Hematopoietic multipotent progenitor cell treated with erythropoietin and hydrocortisone succinate and interleukin-3 and kit ligand, for 8 days (in vitro differentiated cells): ENCODE measurements around the gene DTWD2.
"Not testable (repeated sequence)": the region's sequence is repeated elsewhere in the genome, so short reads cannot be mapped to it uniquely, and the experiment has no call there.

Source experiments
- DNase-seq: peaks from one replicate; pipeline ENCODE4 v3.0.0-alpha.2; 2015

DTWD2 gene

DNA sequence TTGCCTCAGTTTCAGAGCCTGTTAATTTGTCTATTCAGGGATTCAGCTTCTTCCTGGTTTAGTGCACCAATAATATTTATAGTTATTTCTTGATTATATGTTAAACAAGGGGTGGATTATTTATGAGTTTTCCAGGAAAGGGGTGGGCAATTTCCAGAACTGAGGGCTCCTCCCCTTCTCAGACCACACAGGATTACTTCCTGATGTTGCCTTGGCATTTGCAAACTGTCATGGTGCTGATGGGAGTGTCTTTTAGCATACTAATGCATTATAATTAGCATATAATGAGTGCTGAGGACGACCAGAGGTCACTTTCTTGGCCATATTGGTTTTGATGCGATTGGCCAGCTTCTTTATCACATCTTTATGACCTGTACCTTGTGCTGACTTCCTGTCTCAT is 6.2 kb upstream of the DTWD2 start:
- no peak for DNase-seq

DNA sequence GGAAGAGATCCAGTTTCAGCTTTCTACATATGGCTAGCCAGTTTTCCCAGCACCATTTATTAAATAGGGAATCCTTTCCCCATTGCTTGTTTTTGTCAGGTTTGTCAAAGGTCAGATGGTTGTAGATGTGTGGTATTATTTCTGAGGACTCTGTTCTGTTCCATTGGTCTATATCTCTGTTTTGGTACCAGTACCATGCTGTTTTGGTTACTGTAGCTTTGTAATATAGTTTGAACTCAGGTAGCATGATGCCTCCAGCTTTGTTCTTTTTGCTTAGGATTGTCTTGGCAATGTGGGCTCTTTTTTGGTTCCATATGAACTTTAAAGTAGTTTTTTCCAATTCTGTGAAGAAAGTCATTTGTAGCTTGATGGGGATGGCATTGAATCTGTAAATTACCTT is 4.8 kb upstream of the DTWD2 start:
- not testable (repeated sequence) for DNase-seq

DNA sequence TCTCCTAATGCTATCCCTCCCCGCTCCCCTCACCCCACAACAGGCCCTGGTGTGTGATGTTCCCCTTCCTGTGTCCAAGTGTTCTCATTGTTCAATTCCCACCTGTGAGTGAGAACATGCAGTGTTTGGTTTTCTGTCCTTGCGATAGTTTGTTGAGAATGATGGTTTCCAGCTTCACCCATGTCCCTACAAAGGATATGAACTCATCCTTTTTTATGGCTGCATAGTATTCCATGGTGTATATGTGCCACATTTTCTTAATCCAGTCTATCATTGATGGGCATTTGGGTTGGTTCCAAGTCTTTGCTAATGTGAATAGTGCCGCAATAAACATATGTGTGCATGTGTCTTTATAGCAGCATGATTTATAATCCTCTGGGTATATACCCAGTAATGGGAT is 3.7 kb upstream of the DTWD2 start:
- not testable (repeated sequence) for DNase-seq

DNA sequence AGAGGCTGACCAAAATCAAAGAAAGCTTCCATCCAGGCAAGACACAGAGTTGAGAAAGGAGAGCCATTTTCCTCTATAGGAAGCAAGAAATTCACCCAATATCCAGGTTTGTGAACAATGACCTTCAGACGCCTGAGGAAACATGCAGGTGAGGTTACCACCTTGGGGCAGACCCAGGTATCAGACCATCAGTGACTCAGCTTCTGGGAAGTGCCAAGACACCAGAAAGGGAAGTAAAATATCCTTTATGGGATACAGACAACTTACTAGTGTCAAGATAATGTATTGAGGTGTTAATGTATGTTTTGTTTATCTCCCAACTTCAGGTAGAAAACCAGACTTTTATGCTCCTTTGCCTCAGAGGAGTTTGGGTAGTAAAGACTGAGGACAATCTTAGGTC is 2.2 kb upstream of the DTWD2 start:
- DNase-seq, result no peak

DNA sequence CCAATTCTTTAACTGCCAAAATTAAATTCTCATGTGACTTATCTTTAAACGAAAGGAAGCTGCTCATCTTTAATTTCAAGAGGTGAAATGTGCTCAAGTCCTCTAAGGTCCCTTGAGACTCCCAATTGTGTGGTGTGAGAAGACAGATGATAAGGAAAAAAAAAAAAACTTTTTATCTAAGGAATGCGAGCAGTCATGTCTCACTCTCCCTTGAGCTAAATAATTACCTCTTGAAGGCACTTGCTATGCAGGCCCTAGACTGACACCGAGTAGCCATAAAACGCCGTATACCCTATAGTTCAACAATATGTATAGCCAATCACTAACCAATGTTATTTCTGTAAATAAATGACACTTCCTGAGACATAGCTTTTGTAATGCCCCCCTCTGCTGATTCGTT is 1.5 kb upstream of the DTWD2 start:
- DNase-seq, result peak; percentile 44

DNA sequence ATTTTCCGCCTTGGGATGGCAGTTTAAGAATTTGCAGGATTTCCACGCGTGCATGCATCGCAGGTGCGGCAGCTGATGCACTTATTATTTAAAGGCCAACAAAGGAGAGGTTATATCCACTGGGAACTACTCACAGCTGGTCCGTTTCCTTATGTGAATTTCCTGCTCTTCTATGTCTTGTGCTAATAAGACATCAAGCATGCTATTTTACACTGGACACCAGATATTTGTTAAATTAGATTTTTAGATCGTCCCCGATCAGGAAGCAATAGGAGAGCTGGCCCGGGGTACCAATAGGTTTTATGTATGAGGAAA is 476 bp upstream of the DTWD2 start:
- DNase-seq, result no peak

DNA sequence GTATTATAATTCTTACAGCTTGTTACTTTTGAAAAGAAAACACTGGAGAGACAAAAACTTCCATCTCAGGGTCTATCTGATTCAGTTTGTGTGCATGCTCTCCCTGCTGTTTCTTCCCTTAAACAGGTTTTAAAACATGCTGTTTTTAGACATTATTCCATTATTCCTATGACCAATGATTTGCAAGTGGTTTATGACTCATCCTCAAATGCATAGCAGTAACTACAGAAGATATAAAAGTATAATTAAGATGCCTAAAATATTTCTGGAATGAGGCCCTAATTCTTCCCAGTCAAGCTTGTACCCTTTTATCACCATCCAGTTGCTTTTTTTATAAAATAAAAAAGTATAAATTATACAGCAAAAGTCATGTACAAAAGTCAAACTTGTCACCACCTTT is 3.7 kb downstream of the DTWD2 start:
- DNase-seq, result no peak

DNA sequence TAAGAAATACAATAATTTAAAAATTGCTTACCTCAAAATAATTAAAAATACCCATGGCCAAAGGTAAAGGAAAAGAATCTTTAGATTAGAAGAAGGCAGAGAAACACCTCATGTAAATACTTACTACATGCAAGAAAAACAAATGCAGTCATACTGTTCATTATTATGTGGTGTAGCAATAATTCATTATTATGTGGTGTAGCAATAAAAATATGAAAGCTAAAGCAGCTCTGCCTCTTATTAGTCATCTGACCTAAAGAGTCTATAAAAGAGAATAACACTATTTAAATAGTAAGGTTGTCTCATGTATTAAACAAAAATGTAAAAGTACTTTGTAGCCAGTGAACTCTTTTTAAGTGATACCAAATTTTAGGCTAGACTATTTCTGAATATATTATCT is 6.6 kb downstream of the DTWD2 start:
- DNase-seq, result no peak

DNA sequence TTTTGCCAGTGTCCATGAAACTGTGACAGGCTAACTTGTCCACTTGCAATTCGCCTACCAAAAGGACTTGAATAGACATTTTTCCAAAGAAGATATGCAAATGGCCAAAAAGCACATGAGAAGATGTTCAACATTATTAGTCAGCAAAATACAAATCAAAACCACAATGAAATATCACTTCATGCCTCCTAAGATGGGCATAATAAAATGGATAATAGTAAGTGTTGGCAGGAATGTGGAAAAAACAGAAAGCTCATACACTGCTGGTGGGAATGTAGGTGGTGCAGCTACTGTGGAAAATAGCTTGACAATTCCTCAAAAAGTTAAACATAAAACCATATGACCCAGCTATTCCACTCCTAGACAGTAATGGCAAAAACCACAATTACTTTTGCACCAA is 7.9 kb downstream of the DTWD2 start:
- DNase-seq, result no peak

DNA sequence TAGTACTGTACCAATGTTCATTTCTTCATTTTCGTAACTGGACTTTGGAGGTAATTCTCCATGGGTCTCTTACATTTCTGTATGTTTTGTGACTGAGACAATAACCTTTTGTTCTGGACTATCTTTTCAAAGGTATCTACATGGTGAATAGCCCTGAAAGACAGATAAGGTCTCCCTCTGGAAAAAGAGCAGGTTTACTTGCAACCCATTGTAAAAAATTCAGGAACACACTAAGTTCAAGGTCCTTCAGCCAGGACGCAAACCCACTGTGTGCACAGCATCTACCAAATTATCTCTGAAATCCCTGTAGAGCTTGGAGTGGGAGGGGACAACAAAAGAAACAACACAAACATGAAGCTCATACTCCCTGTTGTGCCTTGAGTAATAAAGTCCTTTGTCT is 8.3 kb downstream of the DTWD2 start:
- no peak for DNase-seq

DNA sequence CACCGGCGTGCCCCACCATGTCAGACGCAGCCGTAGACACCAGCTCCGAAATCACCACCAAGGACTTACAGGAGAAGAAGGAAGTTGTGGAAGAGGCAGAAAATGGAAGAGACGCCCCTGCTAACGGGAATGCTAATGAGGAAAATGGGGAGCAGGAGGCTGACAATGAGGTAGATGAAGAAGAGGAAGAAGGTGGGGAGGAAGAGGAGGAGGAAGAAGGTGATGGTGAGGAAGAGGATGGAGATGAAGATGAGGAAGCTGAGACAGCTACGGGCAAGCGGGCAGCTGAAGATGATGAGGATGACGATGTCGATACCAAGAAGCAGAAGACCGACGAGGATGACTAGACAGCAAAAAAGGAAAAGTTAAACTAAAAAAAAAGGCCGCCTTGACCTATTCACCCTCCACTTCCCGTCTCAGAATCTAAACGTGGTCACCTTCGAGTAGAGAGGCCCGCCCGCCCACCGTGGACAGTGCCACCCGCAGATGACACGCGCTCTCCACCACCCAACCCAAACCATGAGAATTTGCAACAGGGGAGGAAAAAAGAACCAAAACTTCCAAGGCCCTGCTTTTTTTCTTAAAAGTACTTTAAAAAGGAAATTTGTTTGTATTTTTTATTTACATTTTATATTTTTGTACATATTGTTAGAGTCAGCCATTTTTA is 14.4 kb downstream of the DTWD2 start:
- DNase-seq, result not testable (repeated sequence)

DNA sequence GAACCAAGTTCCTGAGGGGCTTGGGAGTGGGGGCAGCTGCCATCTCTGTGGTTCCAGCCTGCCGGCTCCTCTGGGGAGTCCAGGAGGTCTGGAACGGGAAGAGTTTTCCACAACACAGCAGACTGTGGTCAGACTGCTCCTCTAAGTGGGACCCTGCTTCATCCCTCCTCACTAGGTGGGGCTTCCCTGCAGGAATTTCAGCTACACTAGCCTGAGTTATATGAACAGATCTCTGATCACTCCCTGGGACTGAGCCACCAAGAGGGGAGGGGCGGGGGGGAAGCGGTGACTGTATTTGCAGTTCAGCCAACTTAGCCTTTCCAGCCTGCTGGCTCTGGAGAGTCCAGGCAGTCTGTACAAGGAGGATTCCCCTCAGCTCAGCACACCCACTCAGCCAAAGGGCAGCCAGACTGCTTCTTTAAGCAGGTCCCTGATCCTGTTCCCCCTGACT is 19.4 kb downstream of the DTWD2 start:
- no peak for DNase-seq

DNA sequence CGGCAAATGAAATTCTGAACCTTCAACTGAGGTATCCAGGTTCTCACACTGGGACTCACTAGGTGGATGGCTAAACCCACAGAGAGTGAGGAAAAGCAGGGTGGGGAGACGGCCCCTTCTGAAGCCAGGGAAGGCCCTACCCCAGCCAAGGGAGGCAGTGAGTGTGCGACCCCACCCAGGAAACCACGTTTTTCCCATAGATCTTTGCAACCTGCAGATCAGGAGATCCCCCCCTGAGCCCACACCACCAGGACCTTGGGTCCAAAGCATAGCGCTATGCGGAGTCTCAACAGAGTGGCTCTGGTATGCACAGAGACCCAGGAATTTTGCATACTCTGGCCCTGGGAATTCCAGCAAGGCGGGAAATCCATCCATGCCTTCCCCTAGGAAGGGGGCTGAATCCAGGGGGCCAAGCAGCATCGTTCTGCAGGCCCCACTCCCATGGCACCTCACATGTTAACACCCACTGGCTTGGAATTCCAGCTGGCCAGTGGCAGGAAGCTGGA is 19.9 kb downstream of the DTWD2 start:
- DNase-seq, result no peak

DNA sequence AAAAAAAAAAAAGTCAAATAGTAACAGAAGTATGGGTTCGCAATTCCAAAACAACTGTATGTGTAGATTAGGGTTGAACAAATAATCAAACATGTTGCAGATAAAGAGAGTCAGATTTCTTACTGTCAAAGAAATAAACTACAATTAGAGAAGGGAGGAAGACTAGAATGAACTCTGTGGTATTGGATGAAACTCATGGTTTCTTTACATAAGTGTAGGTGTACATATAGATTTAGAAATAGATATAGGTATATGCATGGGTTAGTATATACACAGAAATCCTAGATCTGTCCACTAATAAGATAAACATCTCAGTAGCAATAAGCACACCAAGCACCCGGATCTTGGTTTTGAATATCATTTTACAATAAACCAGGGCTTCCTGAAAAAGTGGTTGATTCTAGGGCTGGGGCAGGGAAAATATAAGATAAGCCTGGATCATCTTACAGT is 21.3 kb downstream of the DTWD2 start:
- DNase-seq, result no peak

DNA sequence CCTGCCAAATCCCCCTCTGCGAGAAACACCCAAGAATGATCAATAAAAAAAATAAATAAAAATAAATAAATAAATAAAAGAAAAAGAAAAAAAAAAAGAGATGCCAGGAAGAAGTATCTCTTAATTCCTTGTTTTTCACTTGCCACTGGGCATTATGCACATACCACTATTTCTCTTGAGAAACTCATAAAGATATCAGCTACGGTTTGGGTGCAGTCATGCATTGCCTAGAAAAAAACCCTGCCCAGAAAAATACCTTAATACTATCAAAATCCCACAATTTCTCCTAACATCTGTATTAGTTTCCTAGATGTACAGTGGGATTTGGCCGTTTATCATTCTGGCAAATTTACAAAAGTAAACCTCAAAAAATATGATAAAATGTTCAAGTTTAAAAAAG is 22.5 kb downstream of the DTWD2 start:
- no peak for DNase-seq

DNA sequence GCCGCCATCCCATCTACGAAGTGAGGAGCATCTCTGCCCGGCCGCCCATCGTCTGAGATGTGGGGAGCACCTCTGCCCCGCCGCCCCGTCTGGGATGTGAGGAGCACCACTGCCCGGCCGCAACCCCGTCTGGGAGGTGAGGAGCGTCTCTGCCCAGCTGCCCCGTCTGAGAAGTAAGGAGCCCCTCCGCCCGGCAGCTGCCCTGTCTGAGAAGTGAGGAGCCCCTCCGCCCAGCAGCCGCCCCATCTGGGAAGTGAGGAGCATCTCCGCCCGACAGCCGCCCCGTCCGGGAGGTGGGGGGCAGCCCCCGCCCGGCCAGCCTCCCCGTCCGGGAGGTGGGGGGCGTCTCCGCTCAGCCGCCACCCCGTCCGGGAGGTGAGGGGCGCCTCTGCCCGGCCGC is 23.4 kb downstream of the DTWD2 start:
- not testable (repeated sequence) for DNase-seq

DNA sequence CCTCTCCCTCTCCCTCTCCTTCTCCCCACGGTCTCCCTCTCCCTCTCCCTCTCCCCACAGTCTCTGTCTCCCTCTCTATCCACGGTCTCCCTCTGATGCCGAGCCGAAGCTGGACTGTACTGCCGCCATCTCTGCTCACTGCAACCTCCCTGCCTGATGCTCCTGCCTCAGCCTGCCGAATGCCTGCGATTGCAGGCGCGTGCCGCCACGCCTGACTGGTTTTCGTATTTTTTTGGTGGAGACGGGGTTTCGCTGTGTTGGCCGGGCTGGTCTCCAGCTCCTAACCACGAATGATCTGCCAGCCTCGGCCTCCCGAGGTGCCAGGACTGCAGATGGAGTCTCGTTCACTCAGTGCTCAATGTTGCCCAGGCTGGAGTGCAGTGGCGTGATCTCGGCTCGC is 24.0 kb downstream of the DTWD2 start:
- not testable (repeated sequence) for DNase-seq

DNA sequence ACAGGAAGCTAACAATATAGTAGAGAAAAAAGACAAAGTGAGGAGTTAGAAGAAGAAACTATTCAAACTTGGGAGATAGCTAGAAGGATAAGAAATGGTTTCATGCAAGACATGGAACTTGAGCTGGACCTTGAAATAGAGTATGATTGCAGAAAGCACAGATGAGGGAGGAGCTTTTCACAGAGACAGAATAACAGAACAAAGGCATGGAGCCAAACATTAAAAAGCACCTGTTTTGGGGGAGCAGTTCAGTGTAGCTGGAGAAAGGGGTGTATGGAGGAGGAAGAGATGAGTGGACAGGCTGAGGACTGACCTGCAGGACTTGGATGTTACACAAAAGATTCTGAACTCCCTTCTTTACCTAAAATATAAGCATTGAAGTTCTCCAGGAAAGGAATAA is 25.2 kb downstream of the DTWD2 start:
- DNase-seq, result no peak

DNA sequence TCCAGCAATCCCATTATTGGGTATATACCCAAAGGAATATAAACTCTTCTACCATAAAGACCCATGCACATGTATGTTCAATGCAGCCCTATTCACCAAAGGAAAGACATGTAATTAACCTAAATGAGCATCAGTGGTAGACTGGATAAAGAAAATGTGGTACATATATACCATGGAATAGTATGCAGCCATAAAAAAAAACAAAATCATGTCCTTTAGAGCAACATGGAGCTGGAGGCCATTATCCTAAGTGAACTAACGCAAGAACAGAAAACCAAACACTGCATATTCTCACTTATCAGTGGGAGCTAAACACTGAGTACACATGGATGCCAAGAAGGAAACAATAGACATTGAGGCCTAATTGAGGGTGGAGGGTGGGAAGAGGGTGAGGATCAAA is 27.8 kb downstream of the DTWD2 start:
- no peak for DNase-seq

DNA sequence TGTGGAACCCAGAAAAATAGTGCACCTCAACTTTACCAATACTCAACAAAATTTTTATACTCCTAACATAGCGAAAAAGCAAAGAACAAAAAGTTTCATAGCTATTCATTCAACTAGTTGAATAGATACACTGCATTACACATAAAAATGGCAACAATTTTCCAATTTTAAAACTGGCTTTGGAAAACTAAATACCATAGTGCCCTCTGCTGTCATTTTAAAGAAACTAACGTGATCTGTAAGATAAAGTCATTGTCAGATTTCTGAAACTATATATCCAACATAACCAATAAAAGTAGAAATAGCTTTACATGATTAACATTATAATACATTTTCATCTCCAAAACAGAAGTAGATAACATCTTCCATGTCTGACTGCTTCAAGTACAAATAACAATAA is 31.6 kb downstream of the DTWD2 start:
- peak; percentile 58 for DNase-seq

DNA sequence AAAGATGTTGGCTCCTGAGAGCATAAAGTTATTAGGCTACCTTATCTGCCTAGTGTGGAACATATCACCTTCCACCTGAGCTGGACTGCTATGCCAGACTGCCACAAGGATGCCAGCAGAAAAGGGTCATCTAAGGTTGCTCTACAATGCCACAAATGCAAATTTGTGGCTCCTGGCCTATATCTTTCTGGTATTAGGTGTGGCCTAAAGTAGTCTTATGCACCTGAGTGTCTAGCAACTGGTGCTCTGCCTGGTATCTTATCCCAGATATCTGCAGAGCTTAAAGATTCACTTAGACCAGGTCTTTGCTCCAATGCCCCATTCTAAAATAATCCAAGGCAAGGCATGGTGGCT is 34.7 kb downstream of the DTWD2 start:
- no peak for DNase-seq

DNA sequence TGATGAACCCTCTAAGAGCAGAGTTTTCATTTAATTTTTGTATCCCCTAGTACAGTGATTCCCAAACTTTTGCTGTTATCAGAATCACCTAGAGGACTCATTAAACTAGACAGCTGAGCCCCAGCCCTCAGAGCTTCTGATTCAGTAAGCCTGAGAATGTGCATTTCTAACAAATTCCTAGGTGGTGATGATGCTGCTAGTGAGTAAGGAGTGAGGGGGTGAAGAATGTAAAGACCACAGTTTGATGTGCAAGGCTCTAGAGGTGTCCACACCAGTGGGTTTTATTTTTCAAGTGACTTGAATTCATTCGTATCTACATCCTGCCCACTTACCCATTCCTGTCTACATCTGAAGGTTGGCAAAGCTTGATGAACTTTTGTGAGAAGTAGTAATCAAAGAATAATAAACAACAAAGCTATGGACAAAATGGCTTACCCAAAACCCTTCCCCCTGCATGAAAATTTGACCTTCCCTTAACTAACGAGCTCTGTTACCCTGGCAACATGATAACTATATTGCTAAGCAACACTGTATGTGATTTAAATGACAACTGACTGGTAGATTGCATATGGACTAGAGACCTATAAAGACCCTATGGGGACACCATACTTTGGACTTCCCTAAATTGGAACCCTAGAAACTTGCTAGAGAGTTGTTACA is 35.2 kb downstream of the DTWD2 start:
- no peak for DNase-seq

DNA sequence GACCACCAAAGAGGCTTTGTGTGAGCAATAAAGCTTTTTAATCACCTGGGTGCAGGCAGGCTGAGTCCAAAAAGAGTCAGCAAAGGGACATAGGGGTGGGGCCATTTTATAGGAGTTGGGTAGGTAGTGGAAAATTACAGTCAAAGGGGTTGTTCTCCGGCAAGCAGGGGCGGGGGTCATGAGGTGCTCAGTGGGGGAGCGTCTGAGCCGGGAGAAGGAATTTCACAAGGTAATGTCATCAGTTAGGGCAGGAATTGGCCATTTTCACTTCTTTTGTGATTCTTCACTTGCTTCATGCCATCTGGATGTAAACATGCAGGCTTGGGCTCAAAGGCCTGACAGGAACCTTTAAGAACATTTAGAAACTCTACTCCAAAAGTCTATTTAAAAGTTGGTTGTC is 36.0 kb downstream of the DTWD2 start:
- not testable (repeated sequence) for DNase-seq

DNA sequence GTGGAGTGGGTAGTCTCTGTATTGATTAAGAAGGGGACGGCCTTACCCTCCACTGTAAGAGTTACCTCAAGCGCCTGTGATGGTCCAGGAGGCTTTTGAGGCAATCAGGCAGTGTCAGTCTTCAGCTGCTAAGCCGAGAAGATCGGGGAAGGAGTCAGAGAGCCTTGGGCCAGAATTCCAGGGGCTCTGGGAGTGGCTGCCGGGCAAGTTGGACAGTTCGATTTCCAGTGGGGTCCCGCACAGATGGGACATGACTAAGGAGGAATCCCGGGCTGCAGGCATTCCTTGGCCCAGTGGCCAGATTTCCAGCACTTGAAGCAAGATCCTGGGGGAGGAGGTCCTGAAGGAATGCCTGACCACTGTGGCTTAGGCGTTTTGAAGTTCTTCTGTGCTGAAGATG is 38.0 kb downstream of the DTWD2 start:
- not testable (repeated sequence) for DNase-seq
